Tibial nerve (tissue), 4 donors: ENCODE results near the gene TMEM242.
A peak's percentile ranks its signal among the peaks of the same experiment; 100 is the strongest.

Experiments used
- EP300 ChIP-seq, 2 donors: sonication (generic); formaldehyde crosslinking; IDR thresholded peaks; one replicate each; pipeline ENCODE4 v1.6.1; 2017; ENCODE audit warnings: antibody characterized with exemption in 2 of 2, mild to moderate bottlenecking in 1 of 2
- POLR2A ChIP-seq, 2 donors: fragments of 450-650 bp; IDR thresholded peaks; one replicate each; pipeline ENCODE4 v1.6.1; 2017; ENCODE audit warnings: antibody characterized with exemption in 2 of 2, mild to moderate bottlenecking in 2 of 2, moderate library complexity in 2 of 2
- TF ChIP-seq, protein P1 (sequence below), 5 experiments: fragments of 200-600 bp in 3 of 5; fragments of 450-650 bp in 2 of 5; sonication (generic) in 3 of 5; IDR thresholded peaks; one replicate each; pipeline ENCODE4 v1.5.1; 2016 to 2019; ENCODE audit warnings: antibody characterized with exemption in 5 of 5, mild to moderate bottlenecking in 3 of 5, moderate library complexity in 2 of 5

DNA sequence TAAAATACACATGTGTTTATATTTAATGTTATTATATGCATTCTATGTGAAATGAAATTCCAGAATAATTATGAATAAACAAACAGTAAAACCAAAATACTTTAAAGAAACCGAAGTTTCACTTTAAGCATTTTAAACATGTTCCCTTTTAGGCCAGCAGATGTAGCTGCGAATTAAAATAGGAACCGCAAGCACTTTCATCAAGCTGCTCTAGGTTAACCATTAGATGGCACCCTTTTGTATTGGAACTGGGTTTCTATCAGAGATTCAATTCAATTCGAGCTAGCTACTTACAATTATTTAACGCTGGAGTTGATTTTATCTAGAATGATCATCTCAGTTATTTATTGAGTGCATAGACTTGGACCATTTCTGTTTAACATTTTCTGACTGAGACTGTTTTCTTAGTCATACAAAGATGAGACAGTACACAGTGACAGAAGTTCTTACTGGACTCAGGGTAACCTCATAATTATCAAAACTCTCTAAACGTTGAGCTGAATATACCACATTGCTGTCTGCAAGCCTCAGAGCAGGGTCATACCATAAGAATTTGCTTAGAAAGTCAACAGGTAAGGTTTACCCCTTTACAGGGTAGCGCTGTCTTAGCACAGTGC, 8.5 kb downstream of the TMEM242 start:
- no peak for TF ChIP-seq EP300 (IDR thresholded peaks at IDR 0.05)
- TF ChIP-seq, protein P1, sequence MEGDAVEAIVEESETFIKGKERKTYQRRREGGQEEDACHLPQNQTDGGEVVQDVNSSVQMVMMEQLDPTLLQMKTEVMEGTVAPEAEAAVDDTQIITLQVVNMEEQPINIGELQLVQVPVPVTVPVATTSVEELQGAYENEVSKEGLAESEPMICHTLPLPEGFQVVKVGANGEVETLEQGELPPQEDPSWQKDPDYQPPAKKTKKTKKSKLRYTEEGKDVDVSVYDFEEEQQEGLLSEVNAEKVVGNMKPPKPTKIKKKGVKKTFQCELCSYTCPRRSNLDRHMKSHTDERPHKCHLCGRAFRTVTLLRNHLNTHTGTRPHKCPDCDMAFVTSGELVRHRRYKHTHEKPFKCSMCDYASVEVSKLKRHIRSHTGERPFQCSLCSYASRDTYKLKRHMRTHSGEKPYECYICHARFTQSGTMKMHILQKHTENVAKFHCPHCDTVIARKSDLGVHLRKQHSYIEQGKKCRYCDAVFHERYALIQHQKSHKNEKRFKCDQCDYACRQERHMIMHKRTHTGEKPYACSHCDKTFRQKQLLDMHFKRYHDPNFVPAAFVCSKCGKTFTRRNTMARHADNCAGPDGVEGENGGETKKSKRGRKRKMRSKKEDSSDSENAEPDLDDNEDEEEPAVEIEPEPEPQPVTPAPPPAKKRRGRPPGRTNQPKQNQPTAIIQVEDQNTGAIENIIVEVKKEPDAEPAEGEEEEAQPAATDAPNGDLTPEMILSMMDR (IDR thresholded peaks at IDR 0.05): peak; percentile 70 to 89 (median 79)
- TF ChIP-seq POLR2A (IDR thresholded peaks at IDR 0.05): no peak
